Esophagus squamous epithelium (tissue), 5 donors: ENCODE results near the gene ASIC3. TPM values are rescaled to one million over a fixed set of nuclear protein-coding genes. Genes with fewer than 3 reads are reported as not detected.

Experiments used
- DNase-seq: peaks from one replicate; lab custom pipeline; 2025; lab: John Stamatoyannopoulos, UW
- H3K27ac ChIP-seq, 4 donors: fragments of 200-600 bp; sonication (generic); one replicate each; pipeline ENCODE4 v1.5.1; 2016 to 2019; ENCODE audit warnings: mild to moderate bottlenecking in 1 of 4
- H3K27me3 ChIP-seq, 4 donors: fragments of 200-600 bp; sonication (generic); 1 replicate in 3 of 4; 2 replicates in 1 of 4; pipeline versions ENCODE4 v1.5.1 to v1.6.0; 2017 to 2021; ENCODE audit warnings: antibody characterized with exemption in 1 of 4
- H3K36me3 ChIP-seq, 3 donors: fragments of 200-600 bp; sonication (generic); one replicate each; pipeline ENCODE4 v1.5.1; 2016 to 2019
- H3K4me1 ChIP-seq, 3 donors: fragments of 200-600 bp; sonication (generic); one replicate each; pipeline ENCODE4 v1.5.1; 2017 to 2019
- H3K4me3 ChIP-seq, 4 donors: fragments of 200-600 bp; sonication (generic); 1 replicate in 3 of 4; 2 replicates in 1 of 4; pipeline ENCODE4 v1.5.1; 2016 to 2019; ENCODE audit warnings: mild to moderate bottlenecking in 2 of 4, moderate library complexity in 1 of 4
- H3K9me3 ChIP-seq, 3 donors: fragments of 200-600 bp; sonication (generic); one replicate each; pipeline ENCODE4 v1.5.1; 2016 to 2019
- POLR2A ChIP-seq, 4 donors: fragments of 450-650 bp; IDR thresholded peaks; one replicate each; pipeline ENCODE4 v1.6.1; 2017; ENCODE audit warnings: antibody characterized with exemption in 4 of 4, mild to moderate bottlenecking in 4 of 4, moderate library complexity in 3 of 4
- WGBS, 2 donors: methylation state at CpG; one replicate each; pipeline ENCODE4 v1.1.5; 2018; 5-methylcytosine and 5-hydroxymethylcytosine counted together
- intact Hi-C: fragments of 100-400 bp; cut with DNase I; formaldehyde crosslinking; loops from one replicate; pipeline ENCODE4 v1.15.0; 2022
- total RNA-seq, 4 donors: library from RNA; depleted of rRNA; stranded (reverse); fragments of >200 nt; gene quantifications; one replicate each; pipeline ENCODE4 v1.1.0, GENCODE V29; 2016
- TF ChIP-seq, protein P1 (sequence below), 6 experiments: fragments of 450-650 bp in 4 of 6; fragments of 200-600 bp in 2 of 6; sonication (generic) in 2 of 6; IDR thresholded peaks; one replicate each; pipeline ENCODE4 v1.5.1; 2016 to 2019; ENCODE audit warnings: antibody characterized with exemption in 6 of 6, mild to moderate bottlenecking in 4 of 6, moderate library complexity in 4 of 6
- donor health status: DM: yes; HTN: yes; CAD: no.

The ASIC3 gene
- total RNA-seq, 4 donors from 2014 or later = 0.40 to 0.95 TPM; not detected in 2

GRCh38 chr7:151088856-151089699 is 40.7 kb downstream of the ASIC3 start:
- WGBS, 2 donors = 14 to 20% methylated on average over 24 of the region's 30 CpGs
- Histone ChIP-seq H3K4me3 (peak overlapping the region; percentile 41 to 94 (median 64)), H3K27me3 (no peaks in the 10 kb centered on the region), H3K36me3 (peaks cover 0 to 7% (median 0%) of the 10 kb centered on the region in 3 donors), H3K9me3 (no peaks in the 10 kb centered on the region), H3K27ac (peak overlapping the region; percentile 67 to 93 (median 84)), H3K4me1 (peaks cover 31 to 67% (median 41%) of the 10 kb centered on the region in 3 donors)
- DNase-seq = peak; percentile 17
- peak in 2 of 4 donors; percentile 13 to 15 for TF ChIP-seq POLR2A (IDR thresholded peaks at IDR 0.05)
- TF ChIP-seq, protein P1, sequence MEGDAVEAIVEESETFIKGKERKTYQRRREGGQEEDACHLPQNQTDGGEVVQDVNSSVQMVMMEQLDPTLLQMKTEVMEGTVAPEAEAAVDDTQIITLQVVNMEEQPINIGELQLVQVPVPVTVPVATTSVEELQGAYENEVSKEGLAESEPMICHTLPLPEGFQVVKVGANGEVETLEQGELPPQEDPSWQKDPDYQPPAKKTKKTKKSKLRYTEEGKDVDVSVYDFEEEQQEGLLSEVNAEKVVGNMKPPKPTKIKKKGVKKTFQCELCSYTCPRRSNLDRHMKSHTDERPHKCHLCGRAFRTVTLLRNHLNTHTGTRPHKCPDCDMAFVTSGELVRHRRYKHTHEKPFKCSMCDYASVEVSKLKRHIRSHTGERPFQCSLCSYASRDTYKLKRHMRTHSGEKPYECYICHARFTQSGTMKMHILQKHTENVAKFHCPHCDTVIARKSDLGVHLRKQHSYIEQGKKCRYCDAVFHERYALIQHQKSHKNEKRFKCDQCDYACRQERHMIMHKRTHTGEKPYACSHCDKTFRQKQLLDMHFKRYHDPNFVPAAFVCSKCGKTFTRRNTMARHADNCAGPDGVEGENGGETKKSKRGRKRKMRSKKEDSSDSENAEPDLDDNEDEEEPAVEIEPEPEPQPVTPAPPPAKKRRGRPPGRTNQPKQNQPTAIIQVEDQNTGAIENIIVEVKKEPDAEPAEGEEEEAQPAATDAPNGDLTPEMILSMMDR (IDR thresholded peaks at IDR 0.05) = no peak
- intact Hi-C loops = no loop called here

GRCh38 chr7:151089893-151090730 is 41.8 kb downstream of the ASIC3 start:
- H3K4me3 ChIP-seq = peak overlapping the region in 2 of 4 donors; percentile 74 to 94
- H3K27ac ChIP-seq = peak overlapping the region; percentile 67 to 93 (median 84)
- H3K36me3 ChIP-seq = peaks cover 0 to 7% (median 0%) of the 10 kb centered on the region in 3 donors
- TF ChIP-seq, protein P1 (IDR thresholded peaks at IDR 0.05) = no peak
- TF ChIP-seq POLR2A (IDR thresholded peaks at IDR 0.05) = no peak
- intact Hi-C loops = no loop called here
- H3K4me1 ChIP-seq = peaks cover 31 to 73% (median 41%) of the 10 kb centered on the region in 3 donors
- WGBS, 2 donors = 83 to 84% methylated on average over 9 to 14 of the region's 22 CpGs
- H3K9me3 ChIP-seq = no peaks in the 10 kb centered on the region
- DNase-seq = no peak
- no peaks in the 10 kb centered on the region for H3K27me3 ChIP-seq

- Histone ChIP-seq H3K9me3 (no peaks in the 10 kb centered on the region), H3K4me3 (no peak overlapping the region), H3K36me3 (peaks cover 0 to 7% (median 0%) of the 10 kb centered on the region in 3 donors), H3K27ac (no peak overlapping the region), H3K4me1 (peaks cover 28 to 67% (median 33%) of the 10 kb centered on the region in 3 donors), H3K27me3 (no peaks in the 10 kb centered on the region)
- WGBS, 2 donors = 77 to 79% methylated on average over 1 to 4 of the region's 7 CpGs
- no peak for DNase-seq
- TF ChIP-seq, protein P1 (IDR thresholded peaks at IDR 0.05) = no peak
- TF ChIP-seq POLR2A (IDR thresholded peaks at IDR 0.05) = no peak
- intact Hi-C loops = no loop called here
Observed at GRCh38 chr7:151091003-151091402, 42.7 kb downstream of the ASIC3 start.

DNA sequence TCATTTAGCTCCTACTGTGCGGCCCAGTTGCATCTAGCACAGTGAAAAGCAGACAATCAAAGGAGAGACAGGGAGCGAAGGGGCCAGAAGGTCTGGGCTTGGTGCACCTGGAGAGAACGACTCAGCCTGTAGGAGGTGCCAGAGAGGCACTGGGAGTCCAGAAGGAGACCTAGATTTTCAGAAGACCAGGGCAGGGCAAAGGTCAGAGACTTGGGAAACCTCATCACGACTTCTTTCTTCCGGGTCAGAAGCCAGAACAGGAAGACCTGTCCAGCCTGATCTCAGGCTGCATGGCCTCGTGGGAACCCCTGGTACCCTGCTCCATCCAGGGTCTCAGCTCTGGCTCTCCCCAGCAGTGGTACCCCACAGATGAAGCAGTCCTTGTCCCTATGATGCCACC is 43.1 kb downstream of the ASIC3 start:
- no peak overlapping the region for H3K4me3 ChIP-seq
- H3K27ac ChIP-seq = no peak overlapping the region
- peaks cover 28 to 67% (median 33%) of the 10 kb centered on the region in 3 donors for H3K4me1 ChIP-seq
- no peak for TF ChIP-seq POLR2A (IDR thresholded peaks at IDR 0.05)
- TF ChIP-seq, protein P1 (IDR thresholded peaks at IDR 0.05) = peak in 4 of 6 experiments; percentile 9 to 54 (median 14)
- H3K27me3 ChIP-seq = no peaks in the 10 kb centered on the region
- intact Hi-C loops = no loop called here
- DNase-seq = no peak
- H3K9me3 ChIP-seq = no peaks in the 10 kb centered on the region
- peaks cover 0 to 7% (median 0%) of the 10 kb centered on the region in 3 donors for H3K36me3 ChIP-seq
- WGBS, 2 donors = 61 to 62% methylated on average over 5 to 6 of the region's 6 CpGs
